Stimulated activated CD8-positive, alpha-beta memory T cell treated with anti-CD3 and anti-CD28 coated beads, Interleukin-7, amount 100 ng/mL, for 1 hour (primary cell): ENCODE data around the gene SOX6.

Experiments
- DNase-seq, 2 donors: peaks; one replicate each; pipeline ENCODE4 v3.0.0-alpha.2; 2020; ENCODE audit warnings: low read depth in 2 of 2

SOX6 gene

DNA sequence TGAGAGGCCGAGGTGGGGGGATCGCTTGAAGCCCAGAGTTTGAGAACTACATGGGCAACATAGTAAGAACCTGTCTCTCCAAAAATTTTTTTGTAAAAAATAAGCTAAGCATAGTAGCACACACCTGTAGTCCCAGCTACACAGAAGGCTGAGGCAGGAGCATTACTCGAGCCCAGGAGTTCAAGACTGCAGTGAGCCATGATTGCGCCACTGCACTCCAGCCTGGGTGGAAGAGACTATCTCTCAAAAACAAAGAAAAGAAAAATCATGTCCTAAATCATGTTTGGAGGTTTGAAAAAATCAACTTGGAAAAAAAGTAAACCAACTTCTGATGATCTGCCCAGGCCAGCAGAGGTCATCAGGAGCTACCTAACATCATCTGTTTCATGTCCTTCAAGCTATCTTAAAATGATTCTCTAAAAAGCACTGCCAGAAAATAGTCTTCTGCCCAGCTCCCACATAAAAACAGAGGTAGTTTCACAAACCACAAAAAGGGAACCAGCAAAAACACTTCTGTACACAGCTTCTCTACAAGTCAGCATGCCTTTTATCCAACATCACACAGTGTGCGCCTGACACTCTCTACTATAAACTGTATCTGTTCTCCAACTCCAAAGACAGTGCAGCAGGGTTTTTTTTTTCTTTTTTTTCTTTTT, 165.0 kb downstream of the SOX6 start:
- no peak for DNase-seq

DNA sequence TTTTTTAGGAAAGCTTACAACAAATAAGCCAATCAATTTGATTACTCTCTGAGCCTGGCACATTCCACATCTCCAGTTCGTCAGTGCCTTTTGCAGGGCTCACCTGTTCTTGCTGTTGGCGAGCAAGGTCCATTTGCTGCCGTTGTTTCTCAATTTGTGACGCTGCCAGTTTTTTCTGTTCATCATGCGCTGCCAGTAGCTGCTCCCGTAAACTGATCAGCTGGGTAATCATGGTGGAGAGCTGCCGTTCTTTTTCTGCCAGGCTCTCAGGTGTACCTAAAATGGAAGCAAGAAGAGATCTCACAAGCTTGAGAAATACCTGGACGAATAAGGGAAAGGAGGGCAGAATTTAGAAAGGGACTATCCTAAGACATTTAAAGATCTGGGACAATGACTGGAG, 169.7 kb downstream of the SOX6 start:
- no peak for DNase-seq

DNA sequence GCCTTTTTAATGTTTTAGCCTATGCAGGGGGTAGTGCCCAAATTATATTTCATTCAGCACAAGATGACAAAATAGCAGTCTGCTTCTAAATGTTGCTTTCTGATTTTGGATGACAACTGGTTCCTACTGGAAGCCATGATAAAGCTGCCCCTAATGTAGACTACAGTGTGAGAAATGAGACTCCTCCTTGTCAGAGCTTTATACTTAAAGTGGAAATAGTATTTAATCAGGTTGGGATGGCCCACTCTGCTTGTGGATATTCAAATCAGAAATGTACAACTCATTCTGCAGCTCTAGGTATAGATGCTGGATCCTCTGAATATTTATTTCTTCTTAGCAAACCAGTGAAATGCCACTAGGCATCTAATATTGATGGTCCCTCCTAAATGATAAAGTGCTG, 171.3 kb downstream of the SOX6 start:
- no peak for DNase-seq

DNA sequence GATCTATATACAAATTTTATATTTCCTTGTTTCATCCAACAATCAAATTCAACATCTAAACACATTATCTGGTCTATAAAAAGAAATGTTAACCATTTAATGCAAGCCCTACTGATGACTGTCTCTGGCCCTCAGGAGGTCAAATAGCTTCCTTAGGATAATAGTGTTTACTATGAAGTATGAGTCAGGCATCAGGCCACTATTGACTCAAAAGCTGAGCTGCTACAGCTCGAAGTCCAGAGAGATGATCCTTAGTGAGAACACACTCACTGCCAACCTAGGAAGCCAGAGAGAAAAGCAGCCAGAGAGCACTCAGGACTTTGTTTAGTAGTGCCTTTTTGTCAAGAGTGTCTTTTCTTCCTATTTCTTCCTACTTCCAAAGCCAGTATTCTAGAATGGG, 171.8 kb downstream of the SOX6 start:
- no peak for DNase-seq

DNA sequence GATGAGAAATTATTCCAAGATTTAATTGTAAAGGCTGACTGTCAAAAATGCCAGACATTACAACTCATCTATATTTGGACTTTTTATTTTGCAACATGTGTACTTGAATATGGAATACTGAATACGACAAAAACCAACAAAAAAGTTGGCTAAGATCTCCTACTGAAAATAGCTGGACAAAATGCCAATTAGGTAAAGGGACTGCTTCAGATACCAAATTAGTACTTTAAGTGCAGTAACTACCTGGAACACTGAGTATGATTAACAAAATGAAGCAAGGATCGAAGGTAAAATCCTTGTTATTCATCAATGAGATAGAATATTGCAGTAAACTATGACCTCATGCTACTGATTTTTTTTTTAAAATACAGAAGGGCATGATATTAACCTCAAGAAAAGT, 173.8 kb downstream of the SOX6 start:
- no peak for DNase-seq

DNA sequence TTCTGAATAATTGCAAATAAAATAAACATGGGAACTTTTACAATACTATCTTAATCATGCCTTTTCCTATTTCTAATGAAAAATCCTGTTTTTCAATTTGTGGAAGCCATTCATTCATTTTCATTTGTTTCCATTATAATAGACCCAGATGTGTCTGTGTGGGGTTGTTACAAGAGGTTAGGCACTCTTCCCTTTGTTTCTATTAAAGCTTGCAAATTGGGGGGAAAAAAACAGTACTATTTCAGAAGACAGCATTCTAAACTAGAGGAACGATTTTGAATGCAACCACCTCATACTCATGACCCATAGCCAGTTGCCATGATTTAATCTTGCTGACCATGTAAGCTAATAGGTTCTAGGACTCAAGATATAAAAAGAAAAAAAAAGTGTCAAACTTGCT, 175.5 kb downstream of the SOX6 start:
- no peak for DNase-seq

DNA sequence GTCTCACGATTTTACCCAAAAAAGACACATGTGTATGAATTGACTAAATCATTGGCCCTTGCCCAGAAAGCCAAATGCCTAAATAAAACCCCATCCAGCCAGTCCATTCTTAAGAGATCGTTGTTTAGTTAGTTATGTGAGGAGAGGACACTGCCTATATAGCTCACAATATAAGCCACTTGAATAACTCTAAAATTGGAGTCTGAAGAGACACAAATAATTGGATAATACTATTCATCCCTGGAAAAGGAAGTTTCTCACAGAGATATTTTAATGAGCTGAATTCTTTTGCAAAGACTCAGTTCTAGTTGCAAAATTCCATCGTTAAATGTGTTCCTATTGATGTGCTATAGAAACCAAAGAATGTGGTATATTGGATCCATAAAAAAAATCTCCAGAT, 176.7 kb downstream of the SOX6 start:
- DNase-seq = no peak

DNA sequence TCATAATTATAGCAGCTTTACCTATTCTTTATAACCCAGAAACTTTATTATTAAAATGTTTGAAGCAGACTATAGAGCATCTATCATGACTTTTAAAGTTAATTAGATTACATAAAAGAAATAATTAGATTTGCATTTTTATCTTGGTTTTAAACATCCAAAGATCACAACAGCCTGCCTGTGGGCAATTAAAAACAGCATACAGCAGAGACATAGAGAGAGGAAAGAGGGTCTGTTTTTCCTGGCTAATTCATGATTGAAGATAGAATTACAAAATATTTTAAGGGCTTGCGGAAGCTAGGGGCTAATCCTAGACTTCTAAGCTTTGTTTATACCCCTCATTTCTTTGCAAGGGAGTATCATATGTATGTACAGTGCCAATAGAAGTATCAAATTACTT, 178.1 kb downstream of the SOX6 start:
- DNase-seq = no peak

DNA sequence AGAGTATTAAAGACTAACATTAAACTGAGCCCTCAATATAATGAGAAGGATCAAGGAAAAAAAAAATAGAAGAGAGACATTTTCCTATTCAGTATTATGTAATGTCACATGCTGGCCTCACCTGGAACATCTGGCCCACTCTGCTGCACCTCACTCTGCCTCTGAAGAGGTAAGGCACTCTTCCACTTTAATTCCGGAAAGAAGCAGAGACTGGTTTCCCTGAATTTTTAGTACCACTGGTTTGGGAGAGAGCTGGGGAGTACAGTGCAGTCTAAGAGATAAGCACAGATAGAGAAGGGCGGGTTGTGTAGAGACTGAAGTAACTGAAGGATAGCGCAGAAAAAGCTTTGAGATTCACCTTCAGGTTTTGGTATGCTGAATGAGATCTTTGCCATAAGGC, 178.7 kb downstream of the SOX6 start:
- DNase-seq = no peak

DNA sequence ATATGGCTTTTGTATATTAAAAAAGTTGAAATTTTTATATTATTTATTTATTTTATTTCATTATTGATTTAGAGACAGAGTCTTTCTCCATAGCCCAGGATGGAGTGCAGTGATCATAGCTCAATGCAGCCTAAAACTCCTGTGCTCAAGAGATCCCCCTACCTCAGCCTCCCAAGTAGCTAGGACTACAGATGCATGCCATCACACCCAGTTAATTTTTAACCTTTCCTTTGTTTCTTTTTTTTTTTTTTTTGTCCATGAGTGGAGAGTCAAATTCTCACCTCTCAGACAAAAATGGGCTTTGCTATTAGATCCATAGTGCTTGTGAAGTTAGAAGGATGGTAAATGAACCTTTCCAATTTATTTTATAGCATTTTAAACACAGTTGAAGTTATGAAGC, 182.5 kb downstream of the SOX6 start:
- DNase-seq = no peak

DNA sequence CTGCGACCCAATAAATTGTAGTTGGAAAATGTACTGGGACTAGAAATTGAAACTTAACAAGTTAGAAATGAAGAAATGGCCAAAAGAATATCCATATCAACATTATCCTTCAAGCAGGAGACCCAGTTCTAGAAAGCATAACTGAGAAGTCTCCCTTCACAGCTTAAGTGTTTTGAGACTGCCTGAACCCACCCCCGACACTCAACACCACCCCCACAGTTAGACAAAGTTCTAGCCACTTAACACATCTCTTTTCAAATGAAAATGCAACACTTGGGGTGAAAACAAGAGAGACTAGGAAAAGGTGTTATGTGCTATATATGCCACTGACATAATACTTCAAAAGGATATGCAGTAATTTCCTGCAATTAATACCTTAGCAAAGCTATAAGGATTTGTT, 184.5 kb downstream of the SOX6 start:
- no peak for DNase-seq

DNA sequence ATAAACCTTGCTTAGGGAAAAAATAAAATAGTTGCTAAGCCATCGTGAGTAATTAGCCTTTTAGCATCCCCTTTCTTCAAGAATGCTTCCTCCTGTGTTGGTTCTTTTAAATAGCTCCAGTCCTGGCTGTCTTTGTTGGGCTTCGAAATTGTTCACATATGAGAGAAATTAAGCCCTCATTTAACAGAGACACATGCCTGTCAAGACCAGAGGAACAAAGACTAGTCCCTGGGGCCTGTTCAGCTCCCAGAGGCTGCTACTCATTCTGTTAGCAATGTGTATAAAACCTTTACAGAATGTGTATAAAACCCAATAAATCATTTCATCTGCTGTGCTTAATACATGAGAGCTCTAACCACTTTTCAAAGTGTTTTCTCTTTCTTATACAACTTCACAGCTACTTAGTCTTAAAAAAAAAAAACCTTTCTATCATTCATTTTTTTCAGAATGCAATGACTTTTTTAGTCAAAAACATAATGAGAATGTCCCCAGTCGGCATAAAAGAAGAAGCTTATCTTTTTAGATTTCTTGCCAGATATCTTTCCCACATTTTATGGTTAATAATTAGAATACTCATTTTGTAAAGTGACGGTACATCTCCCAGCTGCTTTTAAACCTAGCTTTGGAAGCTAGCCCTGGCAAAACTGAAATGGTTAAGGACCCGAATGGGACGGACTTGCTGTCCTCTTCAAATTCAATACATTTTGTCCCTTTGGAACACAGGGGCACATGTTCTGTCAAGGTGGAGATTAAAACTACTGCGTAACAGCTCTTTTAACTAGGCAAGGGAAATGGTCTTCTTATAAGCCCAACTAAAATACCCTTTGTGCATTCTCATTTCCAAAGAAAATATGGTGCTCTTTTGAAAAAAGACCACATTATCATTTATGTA, 186.1 kb downstream of the SOX6 start:
- no peak for DNase-seq

DNA sequence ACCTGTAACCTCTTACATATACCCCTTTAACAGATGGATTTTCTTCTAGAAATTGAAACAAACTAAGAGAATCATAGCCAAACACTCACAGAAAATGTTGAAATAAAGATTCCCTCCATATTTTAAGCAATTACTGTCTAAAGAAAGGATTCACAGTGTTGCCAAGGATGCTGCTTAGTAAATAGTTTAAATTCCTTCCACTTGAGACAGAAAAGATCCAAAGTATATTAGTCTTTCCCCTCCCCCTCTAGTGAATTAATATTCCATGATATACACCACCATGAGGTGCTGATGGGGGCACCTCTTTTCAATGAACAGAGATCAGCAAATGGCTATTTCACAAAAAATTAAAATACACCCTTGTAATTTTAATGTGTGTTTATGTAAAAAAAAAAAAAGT, 186.8 kb downstream of the SOX6 start:
- DNase-seq = no peak

DNA sequence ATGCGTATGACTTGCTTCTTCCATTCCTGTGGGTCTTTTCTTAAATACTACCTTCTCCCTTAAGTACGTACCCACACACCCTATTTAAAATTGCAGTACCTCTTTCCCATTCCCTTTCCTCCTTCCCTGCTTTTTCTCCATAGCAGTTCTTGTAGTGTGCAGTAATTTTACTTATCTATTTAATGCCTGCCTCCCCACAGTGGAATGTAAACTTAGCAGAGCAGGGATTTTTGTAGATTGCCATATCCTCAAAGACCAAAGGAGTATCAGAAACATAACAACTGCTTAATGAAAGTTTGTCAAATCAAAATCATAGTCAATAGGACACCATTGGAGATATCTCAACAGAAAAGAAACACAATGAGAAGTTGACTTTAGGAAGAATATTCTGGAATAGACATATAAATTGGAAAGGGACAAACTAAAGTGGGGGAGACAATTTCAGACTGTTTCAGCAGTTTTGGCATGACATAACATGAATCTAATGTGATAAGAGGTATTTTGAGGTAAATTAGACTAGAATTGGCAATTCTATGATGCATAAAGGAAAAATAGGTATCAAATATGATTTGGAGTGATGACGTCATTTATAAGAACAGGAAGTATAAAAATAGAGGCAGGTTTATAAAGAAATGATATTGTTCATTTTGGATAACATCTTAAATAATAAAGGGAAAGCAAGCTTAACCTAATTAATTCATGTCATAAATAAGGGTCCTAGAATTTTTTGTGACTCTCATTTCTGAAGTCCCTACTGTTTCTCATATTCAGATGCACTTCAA, 188.4 kb downstream of the SOX6 start:
- no peak for DNase-seq

DNA sequence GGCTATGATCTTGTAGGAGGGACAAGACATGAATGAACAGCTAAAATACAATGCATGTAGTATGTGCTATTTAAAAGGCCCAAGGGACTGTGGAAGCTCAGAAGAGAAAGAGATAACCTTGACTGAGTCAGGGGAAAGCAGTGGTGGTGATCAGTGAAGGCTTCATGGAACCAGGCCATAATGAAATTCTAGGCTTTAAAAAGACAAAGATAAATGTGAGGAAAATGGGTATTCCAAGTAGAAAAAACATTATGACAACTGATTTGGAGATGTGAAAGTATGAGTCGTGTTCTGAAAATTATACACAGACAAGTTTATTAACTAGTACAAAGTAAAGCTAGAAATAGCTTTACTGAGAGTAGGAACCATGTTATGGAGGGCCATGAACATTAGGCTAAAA, 189.8 kb downstream of the SOX6 start:
- no peak for DNase-seq

DNA sequence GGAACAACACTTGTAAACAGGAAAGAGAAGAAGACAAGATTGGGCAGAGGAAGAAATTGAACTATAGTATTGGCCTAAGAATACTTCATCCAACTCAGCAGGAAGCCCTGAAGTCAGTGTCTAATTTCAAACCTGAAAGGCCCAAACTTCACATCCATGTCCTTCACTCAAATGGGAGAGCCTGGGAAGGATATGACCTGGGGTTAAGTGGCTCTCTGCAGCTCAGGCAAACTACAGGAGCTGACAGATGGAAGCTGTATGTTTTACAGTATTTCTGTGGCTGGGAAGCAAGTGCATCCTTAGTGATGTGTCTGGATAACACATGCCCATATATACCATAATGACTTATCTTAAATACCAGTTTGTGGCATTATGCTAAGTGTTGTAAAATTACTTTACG, 196.2 kb downstream of the SOX6 start:
- DNase-seq = no peak

DNA sequence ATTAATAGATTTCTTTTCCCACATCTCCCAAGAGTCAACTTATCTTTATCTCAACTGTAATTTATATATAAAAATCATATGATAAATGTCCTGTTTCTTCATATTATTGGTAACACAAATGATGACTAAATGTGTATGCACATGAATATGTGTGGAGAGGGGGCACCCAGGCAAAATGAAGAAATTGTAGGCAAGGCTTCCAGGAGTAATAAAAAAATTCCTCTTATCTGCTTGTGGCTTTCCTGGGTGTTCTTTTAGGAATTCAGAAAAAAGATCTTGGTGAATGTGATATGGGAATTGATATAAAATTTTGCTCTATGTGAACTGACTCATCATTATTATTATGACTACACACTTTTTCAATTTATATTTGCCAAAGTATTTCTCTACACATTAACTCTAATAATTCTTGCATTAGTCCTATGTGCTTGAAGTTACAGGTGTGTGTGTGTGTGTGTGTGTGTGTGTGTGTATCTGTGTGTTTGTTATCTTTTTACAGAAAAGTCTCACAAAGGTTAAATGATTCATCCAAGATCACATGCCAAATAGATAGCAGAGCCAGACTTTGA, 197.8 kb downstream of the SOX6 start:
- no peak for DNase-seq

DNA sequence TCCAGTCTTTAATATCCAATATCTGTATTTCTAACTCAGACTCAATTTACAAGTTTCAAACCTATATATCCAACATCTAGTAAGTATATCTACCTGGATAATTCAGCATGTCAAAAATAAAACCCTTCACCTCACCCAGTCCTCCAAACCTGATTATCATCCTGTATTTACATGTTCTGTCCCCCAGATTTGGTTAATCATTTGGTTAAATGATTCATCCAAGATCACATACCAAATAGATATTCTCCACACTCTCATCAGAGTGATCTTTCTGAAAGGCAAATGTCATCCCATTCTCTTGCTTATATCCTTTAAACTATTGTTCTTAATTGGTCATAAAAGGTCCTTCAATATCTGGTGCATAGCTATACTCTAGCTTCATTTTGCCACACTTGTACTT, 199.0 kb downstream of the SOX6 start:
- DNase-seq = no peak

DNA sequence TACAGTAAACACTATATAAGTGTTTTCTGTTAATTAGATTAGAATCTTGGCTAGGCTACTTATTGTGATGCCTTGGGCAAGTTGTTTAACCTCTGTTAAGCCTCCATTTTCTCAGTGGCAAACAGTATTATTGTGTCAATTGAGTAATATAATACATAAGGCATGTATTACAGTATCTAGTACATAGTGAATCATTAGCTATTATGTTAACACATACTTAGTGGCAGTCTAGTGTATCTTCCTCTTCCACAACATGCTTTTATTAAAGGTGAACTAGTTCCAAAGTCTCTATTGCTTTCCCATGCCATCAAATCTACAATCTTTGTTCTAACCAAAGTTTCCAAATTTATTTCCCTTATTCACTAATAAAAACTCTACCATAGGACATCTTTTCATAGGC, 200.9 kb downstream of the SOX6 start:
- no peak for DNase-seq

DNA sequence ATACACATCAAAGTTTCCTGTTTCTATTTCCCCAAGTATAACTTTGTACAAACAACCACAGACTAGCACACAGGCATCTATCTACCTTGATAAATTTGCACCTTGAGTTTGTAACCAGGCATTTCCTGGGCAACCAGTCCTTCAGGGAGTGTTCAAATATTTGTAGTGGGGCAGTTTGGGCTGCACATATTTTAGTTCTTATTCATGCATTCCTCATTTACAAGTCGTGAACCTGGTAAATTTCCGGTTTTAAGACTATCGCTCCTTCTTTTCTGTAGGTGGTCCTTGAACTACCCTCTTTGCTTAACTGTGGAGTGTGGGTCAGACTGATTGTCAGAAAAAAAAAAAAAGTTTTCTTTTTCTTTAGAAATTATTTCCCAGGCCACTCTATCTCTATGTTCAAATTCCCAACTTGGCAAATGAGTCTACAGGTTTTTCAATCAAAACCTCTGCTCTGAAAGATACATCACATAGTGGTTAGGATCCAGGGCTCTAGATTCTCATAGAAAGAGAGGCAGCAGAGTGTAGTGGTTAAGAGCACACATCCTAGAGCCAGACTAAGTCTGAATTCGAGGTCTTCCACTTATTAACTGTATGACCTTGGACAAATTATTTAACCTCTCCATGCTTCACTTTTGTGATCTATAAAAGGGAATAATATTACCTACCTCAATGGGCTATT, 201.5 kb downstream of the SOX6 start:
- DNase-seq = no peak

DNA sequence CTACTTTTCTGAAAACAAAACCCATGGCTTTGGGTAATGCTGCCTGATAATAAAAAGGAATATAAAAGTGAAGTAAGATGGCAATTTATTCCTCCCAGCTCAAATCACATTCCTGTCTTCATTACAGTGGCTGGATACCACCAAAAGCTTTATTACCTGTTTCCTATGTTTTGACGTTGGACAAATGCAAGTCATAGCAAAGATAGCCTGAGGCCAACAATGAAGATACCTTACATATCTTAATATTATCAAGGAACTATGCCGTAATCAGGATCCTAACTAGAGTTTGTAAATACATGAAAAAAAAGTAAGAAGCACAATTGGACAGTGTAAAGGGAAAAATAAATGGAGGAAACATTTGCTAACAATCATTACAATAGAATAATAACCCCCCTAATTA, 202.4 kb downstream of the SOX6 start:
- no peak for DNase-seq

DNA sequence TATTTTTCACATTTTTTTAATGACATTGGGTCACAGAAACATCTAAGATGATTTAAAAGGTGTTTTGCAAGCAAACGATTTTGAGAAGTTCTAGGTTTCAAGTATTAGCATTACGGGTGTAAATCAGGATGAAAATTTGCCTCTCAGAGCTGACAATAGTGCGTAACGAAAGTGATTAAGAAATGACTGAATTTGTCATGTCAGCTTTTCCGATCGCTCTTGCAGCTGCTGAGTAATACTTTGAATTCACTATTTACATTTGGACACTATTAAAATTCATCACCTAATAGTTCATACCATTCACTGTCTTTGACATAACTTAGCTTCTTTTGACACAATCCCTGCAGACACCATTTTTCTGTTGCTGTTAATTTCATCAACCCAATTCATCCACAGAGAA, 205.2 kb downstream of the SOX6 start:
- no peak for DNase-seq
